ENCODE results near the gene FYN. TPM values are rescaled to one million over a fixed set of nuclear protein-coding genes. Genes with fewer than 3 reads are reported as not detected.

FYN gene
- total RNA-seq, 1 experiment from 2014 or later: 18.5 TPM

- H3K9me2 ChIP-seq (ENCODE audit: insufficient read depth): no peaks in the 10 kb centered on the region
- CTCF ChIA-PET: no interaction called here
- POLR2A ChIA-PET: no interaction called here
- no peak for ATAC-seq
- no peak for DNase-seq (ENCODE audit: low read depth, low spot score)
- H3K79me2 ChIP-seq (ENCODE audit: insufficient read depth, low read length): no peaks in the 10 kb centered on the region
- no peak overlapping the region for H3K9ac ChIP-seq (ENCODE audit: low read length)
- intact Hi-C loops (cut with micrococcal nuclease): loop anchor here (5.0 kb wide), 1 partner anchor 73 kb away; no protein-coding TSS in a partner anchor
- H3K27me3 ChIP-seq (ENCODE audit: insufficient read depth, low read length): no peaks in the 10 kb centered on the region
- no peaks in the 10 kb centered on the region for H3K36me3 ChIP-seq (ENCODE audit: control insufficient read depth in 1 of 2, insufficient read depth in 2 of 2, low read length in 2 of 2)
- H3K27ac ChIP-seq (ENCODE audit: low read depth, low read length): no peak overlapping the region
- TF ChIP-seq EZH2phosphoT487 (IDR thresholded peaks at IDR 0.05; ENCODE audit: borderline replicate concordance): no peak
- no peak for TF ChIP-seq YY1 (IDR thresholded peaks at IDR 0.05; ENCODE audit: extremely low read depth, insufficient replicate concordance, low read depth, low read length)
- TF ChIP-seq CEBPB (IDR thresholded peaks at IDR 0.05; ENCODE audit: low read depth): no peak
- TF ChIP-seq, protein P1, sequence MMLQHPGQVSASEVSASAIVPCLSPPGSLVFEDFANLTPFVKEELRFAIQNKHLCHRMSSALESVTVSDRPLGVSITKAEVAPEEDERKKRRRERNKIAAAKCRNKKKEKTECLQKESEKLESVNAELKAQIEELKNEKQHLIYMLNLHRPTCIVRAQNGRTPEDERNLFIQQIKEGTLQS (IDR thresholded peaks at IDR 0.05): no peak
- TF ChIP-seq FOSL1 (IDR thresholded peaks at IDR 0.05; ENCODE audit: low read depth): no peak
- no peak for TF ChIP-seq EZH2 (IDR thresholded peaks at IDR 0.05)
- H3K4me3 ChIP-seq (replicated peaks in 1 of 2; ENCODE audit: low read depth in 1 of 2, low read length in 2 of 2): no peak overlapping the region
- H4K20me1 ChIP-seq (ENCODE audit: insufficient read depth): no peaks in the 10 kb centered on the region
- no peaks in the 10 kb centered on the region for H3K4me1 ChIP-seq (ENCODE audit: control insufficient read depth in 1 of 2, insufficient read depth in 2 of 2, low read length in 2 of 2)
- no peaks in the 10 kb centered on the region for H3K9me3 ChIP-seq (ENCODE audit: control insufficient read depth in 1 of 2, insufficient read depth in 1 of 2, low read depth in 1 of 2, low read length in 2 of 2)
- RAD21 ChIA-PET (ENCODE audit: low non-redundant PET in 1 of 2, low total read pairs in 2 of 2, uncharacterized antibody in 2 of 2, unreplicated experiment in 2 of 2): no interaction called here
- BruUV-seq (replicated peaks): no TSS peak
- no peak overlapping the region for H2AFZ ChIP-seq (ENCODE audit: low read depth, low read length, poor library complexity, severe bottlenecking)
- no peak overlapping the region for H3K4me2 ChIP-seq (ENCODE audit: low read length)
Measured at GRCh38 chr6:111829998-111830397, 43.3 kb downstream of the FYN start.

DNA sequence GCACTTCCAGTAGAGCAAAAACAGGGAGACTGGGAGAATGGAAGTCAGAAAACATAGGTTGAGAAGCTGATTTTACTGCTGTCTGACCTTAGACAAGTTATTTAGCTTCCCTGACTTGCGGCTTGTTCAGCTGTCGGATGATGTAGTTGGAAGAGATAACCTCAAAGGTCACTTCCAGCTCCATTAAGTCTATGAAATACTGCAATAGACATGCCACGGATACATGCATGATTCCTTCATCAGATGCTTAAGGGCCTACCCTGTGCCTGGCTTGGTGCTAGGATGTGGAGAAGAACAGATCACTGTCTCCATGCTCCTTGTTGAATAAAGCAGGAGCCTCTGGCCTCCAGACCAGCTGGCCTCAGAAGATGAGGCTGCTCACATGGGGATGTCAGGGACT is 43.7 kb downstream of the FYN start:
- TF ChIP-seq, protein P2, sequence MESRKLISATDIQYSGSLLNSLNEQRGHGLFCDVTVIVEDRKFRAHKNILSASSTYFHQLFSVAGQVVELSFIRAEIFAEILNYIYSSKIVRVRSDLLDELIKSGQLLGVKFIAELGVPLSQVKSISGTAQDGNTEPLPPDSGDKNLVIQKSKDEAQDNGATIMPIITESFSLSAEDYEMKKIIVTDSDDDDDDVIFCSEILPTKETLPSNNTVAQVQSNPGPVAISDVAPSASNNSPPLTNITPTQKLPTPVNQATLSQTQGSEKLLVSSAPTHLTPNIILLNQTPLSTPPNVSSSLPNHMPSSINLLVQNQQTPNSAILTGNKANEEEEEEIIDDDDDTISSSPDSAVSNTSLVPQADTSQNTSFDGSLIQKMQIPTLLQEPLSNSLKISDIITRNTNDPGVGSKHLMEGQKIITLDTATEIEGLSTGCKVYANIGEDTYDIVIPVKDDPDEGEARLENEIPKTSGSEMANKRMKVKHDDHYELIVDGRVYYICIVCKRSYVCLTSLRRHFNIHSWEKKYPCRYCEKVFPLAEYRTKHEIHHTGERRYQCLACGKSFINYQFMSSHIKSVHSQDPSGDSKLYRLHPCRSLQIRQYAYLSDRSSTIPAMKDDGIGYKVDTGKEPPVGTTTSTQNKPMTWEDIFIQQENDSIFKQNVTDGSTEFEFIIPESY (IDR thresholded peaks at IDR 0.05; ENCODE audit: extremely low read depth, insufficient replicate concordance, low read length): no peak
- TF ChIP-seq, protein P3, sequence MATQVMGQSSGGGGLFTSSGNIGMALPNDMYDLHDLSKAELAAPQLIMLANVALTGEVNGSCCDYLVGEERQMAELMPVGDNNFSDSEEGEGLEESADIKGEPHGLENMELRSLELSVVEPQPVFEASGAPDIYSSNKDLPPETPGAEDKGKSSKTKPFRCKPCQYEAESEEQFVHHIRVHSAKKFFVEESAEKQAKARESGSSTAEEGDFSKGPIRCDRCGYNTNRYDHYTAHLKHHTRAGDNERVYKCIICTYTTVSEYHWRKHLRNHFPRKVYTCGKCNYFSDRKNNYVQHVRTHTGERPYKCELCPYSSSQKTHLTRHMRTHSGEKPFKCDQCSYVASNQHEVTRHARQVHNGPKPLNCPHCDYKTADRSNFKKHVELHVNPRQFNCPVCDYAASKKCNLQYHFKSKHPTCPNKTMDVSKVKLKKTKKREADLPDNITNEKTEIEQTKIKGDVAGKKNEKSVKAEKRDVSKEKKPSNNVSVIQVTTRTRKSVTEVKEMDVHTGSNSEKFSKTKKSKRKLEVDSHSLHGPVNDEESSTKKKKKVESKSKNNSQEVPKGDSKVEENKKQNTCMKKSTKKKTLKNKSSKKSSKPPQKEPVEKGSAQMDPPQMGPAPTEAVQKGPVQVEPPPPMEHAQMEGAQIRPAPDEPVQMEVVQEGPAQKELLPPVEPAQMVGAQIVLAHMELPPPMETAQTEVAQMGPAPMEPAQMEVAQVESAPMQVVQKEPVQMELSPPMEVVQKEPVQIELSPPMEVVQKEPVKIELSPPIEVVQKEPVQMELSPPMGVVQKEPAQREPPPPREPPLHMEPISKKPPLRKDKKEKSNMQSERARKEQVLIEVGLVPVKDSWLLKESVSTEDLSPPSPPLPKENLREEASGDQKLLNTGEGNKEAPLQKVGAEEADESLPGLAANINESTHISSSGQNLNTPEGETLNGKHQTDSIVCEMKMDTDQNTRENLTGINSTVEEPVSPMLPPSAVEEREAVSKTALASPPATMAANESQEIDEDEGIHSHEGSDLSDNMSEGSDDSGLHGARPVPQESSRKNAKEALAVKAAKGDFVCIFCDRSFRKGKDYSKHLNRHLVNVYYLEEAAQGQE (IDR thresholded peaks at IDR 0.05; ENCODE audit: low read depth): no peak
- TF ChIP-seq RAD21 (IDR thresholded peaks at IDR 0.05; ENCODE audit: low read depth) (no peak), EZH2phosphoT487 (IDR thresholded peaks at IDR 0.05; ENCODE audit: borderline replicate concordance) (no peak), JUND (IDR thresholded peaks at IDR 0.05) (no peak)
- TF ChIP-seq, protein P1 (IDR thresholded peaks at IDR 0.05): no peak
- DNase-seq (ENCODE audit: low read depth, low spot score): no peak
- POLR2A ChIA-PET: no interaction called here
- H3K79me2 ChIP-seq (ENCODE audit: insufficient read depth, low read length): no peaks in the 10 kb centered on the region
- H3K4me3 ChIP-seq (replicated peaks in 1 of 2; ENCODE audit: low read depth in 1 of 2, low read length in 2 of 2): no peak overlapping the region
- H3K4me2 ChIP-seq (ENCODE audit: low read length): no peak overlapping the region
- no peaks in the 10 kb centered on the region for H3K4me1 ChIP-seq (ENCODE audit: control insufficient read depth in 1 of 2, insufficient read depth in 2 of 2, low read length in 2 of 2)
- no peak overlapping the region for H3K9ac ChIP-seq (ENCODE audit: low read length)
- no peaks in the 10 kb centered on the region for H4K20me1 ChIP-seq (ENCODE audit: insufficient read depth)
- no peak overlapping the region for H3K27ac ChIP-seq (ENCODE audit: low read depth, low read length)
- CTCF ChIA-PET: no interaction called here
- H3K36me3 ChIP-seq (ENCODE audit: control insufficient read depth in 1 of 2, insufficient read depth in 2 of 2, low read length in 2 of 2): no peaks in the 10 kb centered on the region
- no peak for ATAC-seq
- intact Hi-C loops (cut with micrococcal nuclease): no loop called here
- no TSS peak for BruUV-seq (replicated peaks)
- RAD21 ChIA-PET (ENCODE audit: low non-redundant PET in 1 of 2, low total read pairs in 2 of 2, uncharacterized antibody in 2 of 2, unreplicated experiment in 2 of 2): no interaction called here
- H3K9me2 ChIP-seq (ENCODE audit: insufficient read depth): no peaks in the 10 kb centered on the region
- H3K27me3 ChIP-seq (ENCODE audit: insufficient read depth, low read length): no peaks in the 10 kb centered on the region
- no peaks in the 10 kb centered on the region for H3K9me3 ChIP-seq (ENCODE audit: control insufficient read depth in 1 of 2, insufficient read depth in 1 of 2, low read depth in 1 of 2, low read length in 2 of 2)
- no peak overlapping the region for H2AFZ ChIP-seq (ENCODE audit: low read depth, low read length, poor library complexity, severe bottlenecking)
